ENCODE measurements around the gene PRKD1. TPM values are rescaled to one million over a fixed set of nuclear protein-coding genes. Genes with fewer than 3 reads are reported as not detected.

PRKD1 gene
- total RNA-seq, 2 donors from 2014 or later = 1.0 to 2.8 TPM

- Histone ChIP-seq H3K9ac (ENCODE audit: low read depth in 2 of 2, low read length in 2 of 2) (no peak overlapping the region), H3K9me3 (no peaks in the 10 kb centered on the region), H3K4me1 (no peaks in the 10 kb centered on the region), H3K36me3 (no peaks in the 10 kb centered on the region), H3K4me3 (no peak overlapping the region), H3K27me3 (no peaks in the 10 kb centered on the region), H3K27ac (no peak overlapping the region)
- no peak for TF ChIP-seq CTCF (IDR thresholded peaks at IDR 0.05)
- DNase-seq = no peak
- intact Hi-C loops (cut with DNase I) = no loop called here
These were observed 290.8 kb downstream of the PRKD1 start for GRCh38 chr14:29636870-29637269.

- Histone ChIP-seq H3K27me3 (no peaks in the 10 kb centered on the region), H3K9ac (ENCODE audit: low read depth in 2 of 2, low read length in 2 of 2) (no peak overlapping the region), H3K4me3 (no peak overlapping the region), H3K9me3 (no peaks in the 10 kb centered on the region), H3K4me1 (no peaks in the 10 kb centered on the region), H3K36me3 (no peaks in the 10 kb centered on the region), H3K27ac (no peak overlapping the region)
- intact Hi-C loops (cut with DNase I) = no loop called here
- no peak for DNase-seq
- TF ChIP-seq CTCF (IDR thresholded peaks at IDR 0.05) = no peak
These were observed 297.0 kb downstream of the PRKD1 start for GRCh38 chr14:29630566-29631160.

GRCh38 chr14:29629839-29630238 is 297.8 kb downstream of the PRKD1 start:
- H3K9me3 ChIP-seq = no peaks in the 10 kb centered on the region
- TF ChIP-seq CTCF (IDR thresholded peaks at IDR 0.05) = no peak

GRCh38 chr14:29627137-29627536 is 300.5 kb downstream of the PRKD1 start:
- no peak for TF ChIP-seq CTCF (IDR thresholded peaks at IDR 0.05)
- intact Hi-C loops (cut with DNase I) = no loop called here
- H3K9me3 ChIP-seq = no peaks in the 10 kb centered on the region
- H3K27me3 ChIP-seq = no peaks in the 10 kb centered on the region
- no peak overlapping the region for H3K27ac ChIP-seq
- H3K4me3 ChIP-seq = no peak overlapping the region
- H3K9ac ChIP-seq (ENCODE audit: low read depth in 2 of 2, low read length in 2 of 2) = no peak overlapping the region
- H3K36me3 ChIP-seq = no peaks in the 10 kb centered on the region
- no peaks in the 10 kb centered on the region for H3K4me1 ChIP-seq
- no peak for DNase-seq

More at GRCh38 chr14:29629839-29630238, 297.8 kb downstream of the PRKD1 start:
- H3K27ac ChIP-seq = no peak overlapping the region
- intact Hi-C loops (cut with DNase I) = no loop called here
- no peaks in the 10 kb centered on the region for H3K36me3 ChIP-seq
- DNase-seq = no peak
- no peaks in the 10 kb centered on the region for H3K4me1 ChIP-seq
- no peaks in the 10 kb centered on the region for H3K27me3 ChIP-seq
- no peak overlapping the region for H3K4me3 ChIP-seq
- H3K9ac ChIP-seq (ENCODE audit: low read depth in 2 of 2, low read length in 2 of 2) = no peak overlapping the region

- Histone ChIP-seq H3K4me3 (no peak overlapping the region), H3K27ac (no peak overlapping the region), H3K27me3 (no peaks in the 10 kb centered on the region), H3K9me3 (no peaks in the 10 kb centered on the region), H3K4me1 (no peaks in the 10 kb centered on the region), H3K9ac (ENCODE audit: low read depth in 2 of 2, low read length in 2 of 2) (no peak overlapping the region), H3K36me3 (no peaks in the 10 kb centered on the region)
- TF ChIP-seq CTCF (IDR thresholded peaks at IDR 0.05) = no peak
- intact Hi-C loops (cut with DNase I) = no loop called here
- DNase-seq = no peak
These were observed 309.2 kb downstream of the PRKD1 start for GRCh38 chr14:29618323-29619067.

Data from colonic mucosa (tissue), 4 donors.